Fibroblast of villous mesenchyme (primary cell): Measurements from ENCODE around the gene FOLR1. TPM values are rescaled to one million over a fixed set of nuclear protein-coding genes. Genes with fewer than 3 reads are reported as not detected.

Experiments used
- DNase-seq: peaks from one replicate; pipeline ENCODE4 v3.0.0-alpha.2; 2010; ENCODE audit warnings: low read depth
- H3K4me3 ChIP-seq: 2 replicates; pipeline ENCODE4 v1.5.1; 2011; ENCODE audit warnings: low read depth, mild to moderate bottlenecking, low read length
- CTCF ChIP-seq: IDR thresholded peaks from 2 replicates; pipeline ENCODE4 v1.5.1; 2012; ENCODE audit warnings: low read depth, mild to moderate bottlenecking, low read length; ENCODE audit not compliant: insufficient read depth
- total RNA-seq: library from RNA; depleted of rRNA; stranded (reverse); fragments of >200 nt; gene quantifications from 2 replicates; pipeline ENCODE4 v1.2.3, GENCODE V29; 2012

The FOLR1 gene
- total RNA-seq, 1 donor, result not detected

- no peak overlapping the region for H3K4me3 ChIP-seq
- DNase-seq, result no peak
- no peak for TF ChIP-seq CTCF
These were observed 49.4 kb downstream of the FOLR1 start for GRCh38 chr11:72241291-72241781.

GRCh38 chr11:72242141-72242540 is 50.2 kb downstream of the FOLR1 start:
- no peak for TF ChIP-seq CTCF
- no peak for DNase-seq
- H3K4me3 ChIP-seq, result no peak overlapping the region

DNA sequence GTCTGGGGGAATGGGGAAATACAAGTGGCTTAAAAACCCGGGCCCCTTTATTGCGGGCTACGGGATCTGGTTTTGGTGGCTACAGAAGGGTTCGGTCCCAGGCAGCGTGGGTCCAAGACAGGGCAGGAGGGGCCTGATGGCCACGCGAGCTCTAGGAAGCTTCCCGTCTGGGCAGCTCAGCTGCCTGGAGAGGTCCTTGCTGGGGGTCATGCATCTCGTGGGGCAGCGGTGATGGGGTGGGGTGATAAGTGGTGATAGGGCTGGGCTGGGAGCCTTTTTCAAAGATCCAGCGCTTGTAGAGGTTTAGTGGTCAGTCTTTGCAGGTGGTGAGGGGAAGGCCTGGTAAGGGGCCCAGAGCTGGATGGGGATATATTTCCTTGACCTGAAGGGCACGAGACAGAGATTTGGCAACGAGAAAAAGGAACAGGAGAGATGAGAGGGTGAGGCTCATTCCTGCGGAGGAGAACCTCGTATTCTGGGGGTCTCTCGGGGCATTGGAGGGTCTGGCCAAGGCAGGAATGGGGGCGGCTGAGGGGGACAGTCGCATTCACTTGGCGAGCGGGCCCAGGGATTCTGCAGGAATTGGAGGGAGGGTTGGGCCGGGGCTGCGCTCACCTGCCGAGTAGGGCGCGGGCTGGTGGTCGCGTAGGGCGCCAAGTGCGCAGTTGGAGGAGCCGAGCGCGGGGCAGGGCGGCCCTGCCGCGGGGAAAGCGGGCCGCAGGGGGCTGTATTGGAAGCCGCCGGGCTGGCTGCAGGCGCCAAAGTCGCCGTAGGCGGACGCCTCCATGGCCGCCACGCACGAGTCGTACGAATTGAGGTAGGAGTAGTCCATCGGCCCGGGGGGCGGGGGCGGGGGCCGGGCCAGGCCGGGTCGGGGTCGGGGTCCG is 51.5 kb downstream of the FOLR1 start:
- H3K4me3 ChIP-seq, result no peak overlapping the region
- no peak for DNase-seq
- TF ChIP-seq CTCF, result no peak

DNA sequence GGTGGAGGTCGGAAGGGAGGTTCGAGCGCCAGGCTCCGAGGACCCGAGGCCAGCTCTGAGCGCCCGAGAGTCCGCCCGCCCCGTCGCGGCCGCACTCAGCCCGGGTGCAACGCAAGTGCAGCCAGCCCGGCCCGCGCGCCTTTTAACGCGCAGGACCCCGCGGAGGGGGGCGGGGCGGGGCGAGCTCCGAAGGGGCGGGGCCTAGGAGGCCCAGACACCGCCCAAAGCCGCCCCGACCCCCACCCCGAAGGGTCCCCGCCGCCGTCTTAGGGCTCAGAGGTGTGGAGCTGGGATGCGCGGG is 52.1 kb downstream of the FOLR1 start, which contains the start of gene PHOX2A:
Gene PHOX2A, minus strand, starts transcription at position 117 of the 301 bp plus-strand sequence. CDS start 172 bp downstream, outside the sequence.
- H3K4me3 ChIP-seq, result peak within 1 kb of the TSS; percentile 30
- no peak for TF ChIP-seq CTCF
- no peak for DNase-seq

DNA sequence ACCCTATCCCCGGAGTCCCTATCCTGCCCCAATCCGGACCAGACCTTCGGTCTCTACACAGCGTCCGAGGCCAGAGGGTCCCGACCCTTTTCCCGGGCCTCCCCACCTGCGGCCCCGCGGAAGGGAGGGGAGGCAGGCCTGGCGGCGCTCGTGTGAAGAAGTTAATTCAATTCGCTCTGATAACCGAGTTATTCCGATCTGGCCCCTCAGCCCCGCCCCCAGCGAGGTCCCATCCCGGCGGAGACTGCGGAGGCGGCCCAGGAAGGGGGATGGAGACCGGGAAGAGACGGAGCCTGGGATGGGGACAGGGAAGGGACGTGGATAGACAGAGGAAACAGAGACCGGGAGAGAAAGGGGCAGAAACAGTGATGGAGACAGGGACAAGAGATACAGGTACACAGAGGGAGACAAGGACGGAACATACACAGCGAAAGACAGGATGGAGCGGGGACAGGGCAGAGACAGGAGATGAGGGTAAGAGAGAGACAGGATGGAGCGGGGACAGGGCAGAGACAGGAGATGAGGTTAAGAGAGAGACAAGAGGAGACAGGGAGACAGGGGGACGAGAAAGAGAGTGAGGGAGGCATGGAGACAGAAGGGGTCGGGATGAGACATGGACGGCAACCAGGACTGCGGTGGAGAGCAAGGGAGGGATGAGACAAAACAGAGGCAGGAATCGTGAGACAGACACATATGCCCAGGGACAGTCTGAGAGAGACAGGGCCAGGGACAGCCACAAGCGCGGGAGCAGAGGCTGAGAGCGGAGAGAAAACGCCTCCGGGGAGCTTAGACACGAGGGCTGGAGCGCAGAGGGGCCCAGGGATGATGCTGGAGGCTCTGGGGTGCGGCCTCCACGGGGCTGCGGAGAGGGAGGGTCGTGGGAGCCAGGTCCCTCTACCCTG is 52.7 kb downstream of the FOLR1 start:
- TF ChIP-seq CTCF, result no peak
- H3K4me3 ChIP-seq, result peak overlapping the region; percentile 30
- DNase-seq, result no peak

- no peak overlapping the region for H3K4me3 ChIP-seq
- DNase-seq, result no peak
- no peak for TF ChIP-seq CTCF
These were observed 53.4 kb downstream of the FOLR1 start for GRCh38 chr11:72245263-72245816.
